Uterus (tissue), 2 donors: ENCODE results near the gene IFNAR1.

Experiments used
- CTCF ChIP-seq, 4 experiments: fragments of 200-600 bp in 2 of 4; fragments of 450-650 bp in 2 of 4; sonication (generic) in 2 of 4; IDR thresholded peaks; one replicate each; pipeline ENCODE4 v1.5.1; 2016 to 2019; ENCODE audit warnings: antibody characterized with exemption in 4 of 4, mild to moderate bottlenecking in 2 of 4, moderate library complexity in 1 of 4
- POLR2A ChIP-seq, 2 donors: fragments of 450-650 bp; IDR thresholded peaks; one replicate each; pipeline ENCODE4 v1.6.1; 2016; ENCODE audit warnings: antibody characterized with exemption in 2 of 2, mild to moderate bottlenecking in 1 of 2, moderate library complexity in 1 of 2

GRCh38 chr21:33339918-33340317, 15.1 kb downstream of the IFNAR1 start:
- no peak for TF ChIP-seq CTCF (IDR thresholded peaks at IDR 0.05)
- no peak for TF ChIP-seq POLR2A (IDR thresholded peaks at IDR 0.05)
